GM23248 (cell line): ENCODE measurements around the gene DUS2. TPM values are rescaled to one million over a fixed set of nuclear protein-coding genes. Genes with fewer than 3 reads are reported as not detected.
"Not testable (repeated sequence)": the region's sequence is repeated elsewhere in the genome, so short reads cannot be mapped to it uniquely, and the experiment has no call there.

Experiments used
- DNase-seq: peaks from one replicate; pipeline ENCODE4 v3.0.0-alpha.2; 2015
- H2AFZ ChIP-seq: fragments of 200-600 bp; sonication (generic); 2 replicates; pipeline ENCODE4 v1.6.1; 2016; ENCODE audit warnings: antibody characterized with exemption
- H3F3A ChIP-seq: fragments of 200-600 bp; sonication (generic); 2 replicates; pipeline ENCODE4 v1.6.1; 2016; ENCODE audit warnings: mild to moderate bottlenecking, antibody characterized with exemption, mixed run types; ENCODE audit not compliant: insufficient read depth
- H3K27ac ChIP-seq: fragments of 200-600 bp; sonication (generic); 2 replicates; pipeline ENCODE4 v1.5.1; 2016; ENCODE audit warnings: mild to moderate bottlenecking
- H3K27me3 ChIP-seq: fragments of 200-600 bp; sonication (generic); replicated peaks from 2 replicates; pipeline ENCODE4 v1.6.1; 2016; ENCODE audit warnings: mild to moderate bottlenecking; ENCODE audit not compliant: insufficient read depth
- H3K36me3 ChIP-seq: fragments of 200-600 bp; sonication (generic); 2 replicates; pipeline ENCODE4 v1.6.1; 2016; ENCODE audit warnings: low read depth, mild to moderate bottlenecking
- H3K4me1 ChIP-seq: fragments of 200-600 bp; sonication (generic); 2 replicates; pipeline ENCODE4 v1.6.1; 2016; ENCODE audit warnings: mild to moderate bottlenecking; ENCODE audit not compliant: insufficient read depth
- H3K4me2 ChIP-seq: fragments of 200-600 bp; sonication (generic); one replicate; pipeline ENCODE4 v1.6.1; 2016; ENCODE audit warnings: mild to moderate bottlenecking; ENCODE audit not compliant: unreplicated experiment
- H3K4me3 ChIP-seq: fragments of 200-600 bp; sonication (generic); 2 replicates; pipeline ENCODE4 v1.5.1; 2016; ENCODE audit warnings: mild to moderate bottlenecking
- H3K79me2 ChIP-seq: fragments of 200-600 bp; sonication (generic); 2 replicates; pipeline ENCODE4 v1.6.1; 2016; ENCODE audit warnings: mild to moderate bottlenecking; ENCODE audit not compliant: insufficient read depth
- H3K9ac ChIP-seq: fragments of 200-600 bp; sonication (generic); 2 replicates; pipeline ENCODE4 v1.6.1; 2016; ENCODE audit warnings: mild to moderate bottlenecking
- H3K9me2 ChIP-seq: fragments of 200-600 bp; sonication (generic); 2 replicates; pipeline ENCODE4 v1.6.1; 2016; ENCODE audit warnings: mixed run types, mild to moderate bottlenecking, moderate library complexity; ENCODE audit not compliant: insufficient read depth
- H3K9me3 ChIP-seq: fragments of 200-600 bp; sonication (generic); one replicate; pipeline ENCODE4 v1.6.1; 2017; ENCODE audit warnings: low read depth
- H4K20me1 ChIP-seq: fragments of 200-600 bp; sonication (generic); 2 replicates; pipeline ENCODE4 v1.6.0; 2016; ENCODE audit not compliant: insufficient read depth
- EZH2 ChIP-seq: fragments of 200-600 bp; sonication (generic); IDR thresholded peaks from 2 replicates; pipeline ENCODE4 v1.6.1; 2018; ENCODE audit warnings: antibody characterized with exemption, mild to moderate bottlenecking; ENCODE audit not compliant: insufficient read depth, poor library complexity, severe bottlenecking
- EZH2phosphoT487 ChIP-seq: fragments of 200-600 bp; sonication (generic); IDR thresholded peaks from 2 replicates; pipeline ENCODE4 v1.6.1; 2018; ENCODE audit warnings: antibody characterized with exemption, moderate library complexity, mild to moderate bottlenecking, low read depth; ENCODE audit not compliant: insufficient read depth
- WGBS, 2 experiments: methylation state at CpG; one replicate each; pipeline ENCODE4 v1.1.6; 2015 to 2017; ENCODE audit warnings: low lambda C conversion rate in 2 of 2, low coverage in 1 of 2; ENCODE audit errors: missing lambda C conversion rate in 2 of 2; 5-methylcytosine and 5-hydroxymethylcytosine counted together
- in situ Hi-C: fragments of 300-500 bp; cut with MboI; formaldehyde crosslinking; loops from 2 replicates; pipeline ENCODE4 v1.15.0; 2020
- polyA plus RNA-seq: library from polyadenylated mRNA; unstranded; fragments of >200 nt; fragmentation: Nextera tagmentation; extraction: Ambion mirVana; gene quantifications from 2 replicates; pipeline ENCODE4 v1.2.1, GENCODE V29; 2016
- total RNA-seq: library from RNA; depleted of rRNA; stranded (reverse); fragments of >200 nt; shearing (Covaris generic); gene quantifications from 2 replicates; pipeline ENCODE4 v1.2.3, GENCODE V29; 2014

Gene DUS2
- total and polyA plus RNA-seq, 2 experiments from 2014 or later: 14.0 to 18.4 TPM

- in situ Hi-C loops: no loop called here
- Histone ChIP-seq H4K20me1 (no peaks in the 10 kb centered on the region), H3K79me2 (peaks cover 98% of the 10 kb centered on the region), H3K27ac (no peak overlapping the region), H3K9me3 (no peaks in the 10 kb centered on the region), H3K4me3 (no peak overlapping the region), H3K9me2 (no peaks in the 10 kb centered on the region), H3K36me3 (no peaks in the 10 kb centered on the region), H2AFZ (no peak overlapping the region), H3K9ac (no peak overlapping the region), H3K27me3 (no peaks in the 10 kb centered on the region), H3K4me1 (no peaks in the 10 kb centered on the region), H3K4me2 (no peak overlapping the region), H3F3A (peaks cover 13% of the 10 kb centered on the region)
- peak; percentile 52 for DNase-seq
- no peak for TF ChIP-seq EZH2phosphoT487
- TF ChIP-seq EZH2: no peak
- 70 to 73% methylated on average over 3 of the region's 3 CpGs for WGBS, 2 experiments
Measured at GRCh38 chr16:68105611-68106010, 82.5 kb downstream of the DUS2 start.

DNA sequence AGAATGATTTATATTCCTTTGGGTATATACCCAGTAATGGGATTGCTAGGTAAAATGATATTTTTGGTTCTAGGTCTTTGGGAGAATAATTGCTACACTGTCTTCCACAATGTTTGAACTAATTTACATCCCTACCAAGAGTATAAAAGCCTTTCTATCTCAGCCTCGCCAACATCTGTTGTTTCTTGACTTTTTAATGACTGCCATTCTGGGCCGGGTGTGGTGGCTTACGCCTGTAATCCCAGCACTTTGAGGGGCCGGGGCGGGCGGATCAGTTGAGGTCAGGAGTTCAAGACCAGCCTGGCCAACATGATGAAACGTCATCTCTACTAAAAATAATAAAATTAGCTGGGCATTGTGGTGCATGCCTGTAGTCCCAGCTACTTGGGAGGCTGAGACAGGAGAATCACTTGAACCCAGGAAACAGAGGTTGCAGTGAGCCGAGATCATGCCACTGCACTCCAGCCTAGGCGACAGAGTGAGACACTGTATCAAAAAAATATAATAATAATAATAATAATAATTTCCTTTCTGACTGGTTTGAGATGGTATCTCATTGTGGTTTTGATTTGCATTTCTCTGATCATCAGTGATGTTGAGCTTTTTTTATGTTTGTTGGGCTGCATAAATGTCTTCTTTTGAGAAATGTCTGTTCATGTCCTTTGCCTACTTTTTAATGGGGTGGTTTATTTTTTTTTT lies 84.3 kb downstream of the DUS2 start:
- H3K36me3 ChIP-seq, H3K27ac ChIP-seq, H3K4me1 ChIP-seq, H4K20me1 ChIP-seq, DNase-seq, H3K9me3 ChIP-seq, H3K27me3 ChIP-seq, H2AFZ ChIP-seq, H3K9ac ChIP-seq, in situ Hi-C loops, H3K9me2 ChIP-seq, H3K4me3 ChIP-seq, H3K4me2 ChIP-seq: not testable (repeated sequence)
- WGBS, 2 experiments: 71 to 76% methylated on average over 9 of the region's 9 CpGs
- Histone ChIP-seq H3K79me2 (peaks cover 100% of the 10 kb centered on the region), H3F3A (peaks cover 13% of the 10 kb centered on the region)

GRCh38 chr16:68109156-68109555 lies 86.1 kb downstream of the DUS2 start:
- H3K27ac ChIP-seq, H4K20me1 ChIP-seq, H3K4me2 ChIP-seq, H3K9ac ChIP-seq, H3K27me3 ChIP-seq, H3K4me1 ChIP-seq, H3K4me3 ChIP-seq, H3K36me3 ChIP-seq, in situ Hi-C loops, H2AFZ ChIP-seq, H3K9me3 ChIP-seq, H3K9me2 ChIP-seq, DNase-seq: not testable (repeated sequence)
- WGBS, 2 experiments: 94 to 97% methylated on average over 5 of the region's 5 CpGs
- peaks cover 100% of the 10 kb centered on the region for H3K79me2 ChIP-seq
- peaks cover 13% of the 10 kb centered on the region for H3F3A ChIP-seq

DNA sequence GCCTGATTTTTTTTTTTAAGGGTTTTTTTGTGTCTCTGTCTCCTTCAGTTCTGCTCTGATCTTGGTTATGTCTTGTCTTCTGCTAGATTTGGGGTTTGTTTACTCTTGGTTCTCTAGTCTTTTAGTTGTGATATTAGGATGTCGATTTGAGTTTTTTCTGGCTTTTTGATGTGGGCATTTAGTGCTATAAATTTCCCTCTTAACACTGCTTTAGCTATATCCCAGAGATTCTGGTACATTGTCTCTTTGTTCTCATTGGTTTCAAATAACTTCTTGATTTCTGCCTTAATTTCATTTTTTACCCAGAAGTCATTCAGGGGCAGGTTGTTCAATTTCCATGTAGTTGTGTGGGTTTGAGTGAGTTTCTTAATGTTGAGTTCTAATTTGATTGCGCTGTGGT lies 87.5 kb downstream of the DUS2 start:
- H3K9me2 ChIP-seq, H3K4me2 ChIP-seq, in situ Hi-C loops, H3K27ac ChIP-seq, H3K9me3 ChIP-seq, H3K27me3 ChIP-seq, DNase-seq, H3K36me3 ChIP-seq, H3K9ac ChIP-seq, H2AFZ ChIP-seq, H3K4me3 ChIP-seq, H3K4me1 ChIP-seq, H3F3A ChIP-seq, H4K20me1 ChIP-seq: not testable (repeated sequence)
- WGBS, 2 experiments: 88 to 93% methylated on average over 2 of the region's 2 CpGs
- H3K79me2 ChIP-seq: peaks cover 100% of the 10 kb centered on the region

DNA sequence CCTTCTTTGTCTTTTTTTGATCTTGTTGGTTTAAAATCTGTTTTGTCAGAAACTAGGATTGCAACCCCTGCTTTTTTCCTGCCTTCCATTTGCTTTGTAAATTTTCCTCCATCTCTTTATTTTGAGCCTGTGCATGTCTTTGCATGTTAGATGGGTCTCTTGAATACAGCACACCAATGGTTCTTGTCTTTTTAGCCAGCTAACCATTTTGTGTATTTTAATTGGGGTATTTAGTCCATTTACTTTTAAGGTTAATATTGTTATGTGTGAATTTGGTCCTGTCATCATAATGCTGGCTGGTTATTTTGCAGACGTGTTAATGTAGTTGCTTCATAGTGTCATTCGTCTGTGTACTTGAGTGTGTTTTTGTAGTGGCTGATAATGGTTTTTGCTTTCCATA lies 88.3 kb downstream of the DUS2 start:
- Histone ChIP-seq H3K4me2 (no peak overlapping the region), H3K4me1 (no peaks in the 10 kb centered on the region), H3K9me3 (no peaks in the 10 kb centered on the region), H4K20me1 (no peaks in the 10 kb centered on the region; the same call in 1 of the 2 replicates), H3K9ac (no peak overlapping the region), H3K4me3 (no peak overlapping the region), H3F3A (peaks cover under 1% of the 10 kb centered on the region; the same call in 1 of the 2 replicates), H3K79me2 (peaks cover 100% of the 10 kb centered on the region), H3K27me3 (no peaks in the 10 kb centered on the region), H2AFZ (no peak overlapping the region), H3K27ac (no peak overlapping the region), H3K36me3 (no peaks in the 10 kb centered on the region), H3K9me2 (no peaks in the 10 kb centered on the region)
- no peak for TF ChIP-seq EZH2phosphoT487
- TF ChIP-seq EZH2: no peak
- WGBS, 2 experiments: 79% methylated on average over 2 of the region's 2 CpGs
- no peak for DNase-seq
- in situ Hi-C loops: no loop called here
